Lung (tissue), 12 donors: ENCODE measurements around the gene UNC13B. TPM values are rescaled to one million over a fixed set of nuclear protein-coding genes. Genes with fewer than 3 reads are reported as not detected.

Experiments
- ATAC-seq: fragments of 200-7000 bp; cut with Tn5 transposase; one replicate; pipeline ENCODE4 v1.9.1; 2020; ENCODE audit warnings: moderate number of reproducible peaks; ENCODE audit not compliant: insufficient read depth, low FRiP score
- DNase-seq, 3 donors: peaks; one replicate each; pipeline ENCODE4 v3.0.0-alpha.2; 2013 to 2017
- H3K27ac ChIP-seq, 2 donors: one replicate each; pipeline ENCODE4 v1.5.1; 2013; ENCODE audit warnings: mild to moderate bottlenecking in 2 of 2, moderate library complexity in 2 of 2, control low read depth in 1 of 2, inconsistent platforms in 1 of 2, low read depth in 1 of 2, low read length in 1 of 2
- H3K27me3 ChIP-seq, 3 donors: one replicate each; pipeline ENCODE4 v1.5.1; 2013; ENCODE audit warnings: low read length in 2 of 3; ENCODE audit not compliant: control insufficient read depth in 3 of 3, insufficient read depth in 3 of 3
- H3K36me3 ChIP-seq, 4 donors: one replicate each; pipeline ENCODE4 v1.5.1; 2013; ENCODE audit warnings: low read length in 4 of 4, mild to moderate bottlenecking in 1 of 4, moderate library complexity in 1 of 4; ENCODE audit not compliant: control insufficient read depth in 4 of 4, insufficient read depth in 4 of 4
- H3K4me1 ChIP-seq, 5 donors: one replicate each; pipeline ENCODE4 v1.5.1; 2013; ENCODE audit warnings: low read length in 5 of 5, mild to moderate bottlenecking in 2 of 5, moderate library complexity in 1 of 5; ENCODE audit not compliant: control insufficient read depth in 5 of 5, insufficient read depth in 5 of 5
- H3K4me3 ChIP-seq: one replicate; pipeline ENCODE4 v1.5.1; 2013; ENCODE audit warnings: mild to moderate bottlenecking, control low read depth, moderate library complexity
- H3K9ac ChIP-seq, 2 donors: one replicate each; pipeline ENCODE4 v1.5.1; 2013; ENCODE audit warnings: low read length in 2 of 2, control low read depth in 1 of 2; ENCODE audit not compliant: insufficient read depth in 1 of 2
- H3K9me3 ChIP-seq, 4 donors: one replicate each; pipeline ENCODE4 v1.5.1; 2013; ENCODE audit warnings: low read length in 3 of 4, mild to moderate bottlenecking in 1 of 4, moderate library complexity in 1 of 4; ENCODE audit not compliant: control insufficient read depth in 4 of 4, insufficient read depth in 3 of 4
- WGBS, 2 donors: extraction: QIAGEN DNeasy Blood & Tissue Kit; methylation state at CpG; one replicate each; pipeline ENCODE4 v1.1.7; 2013; 5-methylcytosine and 5-hydroxymethylcytosine counted together
- polyA plus RNA-seq, 2 donors: library from polyadenylated mRNA; stranded (reverse); fragments of 200-250 nt; gene quantifications; one replicate each; pipeline ENCODE4 v1.2.1, GENCODE V29; 2013
- total RNA-seq, 2 donors: library from RNA; depleted of rRNA in 1 of 2; stranded (reverse); fragments of >200 nt in 1 of 2; gene quantifications; one replicate each; pipeline ENCODE4 v1.2.1, GENCODE V29; 2014 to 2021
- TF ChIP-seq, protein P1 (sequence below): IDR thresholded peaks from 2 replicates; pipeline ENCODE4 v1.5.1; 2012; ENCODE audit warnings: mild to moderate bottlenecking; ENCODE audit errors: control extremely low read depth, extremely low read depth
- donor health status: control.
- donor health status: control.
- donor health status: Bipolar disorder and iron deficiency.
- donor health status: healthy.
- donor health status: DM: yes; HTN: yes; CAD: no.

UNC13B gene
- total and polyA plus RNA-seq, 4 donors = 25.8 to 102 (median 64.4) TPM

- peaks cover 0 to 2% (median 0%) of the 10 kb centered on the region in 4 donors for H3K9me3 ChIP-seq
- H3K36me3 ChIP-seq = no peaks in the 10 kb centered on the region
- no peak overlapping the region for H3K4me3 ChIP-seq
- ATAC-seq (no peak), DNase-seq (no peak)
- 88 to 95% methylated on average over 6 of the region's 6 CpGs for WGBS, 2 donors
- no peak overlapping the region for H3K9ac ChIP-seq
- TF ChIP-seq, protein P1, sequence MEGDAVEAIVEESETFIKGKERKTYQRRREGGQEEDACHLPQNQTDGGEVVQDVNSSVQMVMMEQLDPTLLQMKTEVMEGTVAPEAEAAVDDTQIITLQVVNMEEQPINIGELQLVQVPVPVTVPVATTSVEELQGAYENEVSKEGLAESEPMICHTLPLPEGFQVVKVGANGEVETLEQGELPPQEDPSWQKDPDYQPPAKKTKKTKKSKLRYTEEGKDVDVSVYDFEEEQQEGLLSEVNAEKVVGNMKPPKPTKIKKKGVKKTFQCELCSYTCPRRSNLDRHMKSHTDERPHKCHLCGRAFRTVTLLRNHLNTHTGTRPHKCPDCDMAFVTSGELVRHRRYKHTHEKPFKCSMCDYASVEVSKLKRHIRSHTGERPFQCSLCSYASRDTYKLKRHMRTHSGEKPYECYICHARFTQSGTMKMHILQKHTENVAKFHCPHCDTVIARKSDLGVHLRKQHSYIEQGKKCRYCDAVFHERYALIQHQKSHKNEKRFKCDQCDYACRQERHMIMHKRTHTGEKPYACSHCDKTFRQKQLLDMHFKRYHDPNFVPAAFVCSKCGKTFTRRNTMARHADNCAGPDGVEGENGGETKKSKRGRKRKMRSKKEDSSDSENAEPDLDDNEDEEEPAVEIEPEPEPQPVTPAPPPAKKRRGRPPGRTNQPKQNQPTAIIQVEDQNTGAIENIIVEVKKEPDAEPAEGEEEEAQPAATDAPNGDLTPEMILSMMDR = no peak
- no peak overlapping the region for H3K27ac ChIP-seq
- no peaks in the 10 kb centered on the region for H3K27me3 ChIP-seq
- peaks cover 0 to 3% (median 0%) of the 10 kb centered on the region in 5 donors for H3K4me1 ChIP-seq
These were observed 59.0 kb downstream of the UNC13B start for GRCh38 chr9:35220659-35221338.

DNA sequence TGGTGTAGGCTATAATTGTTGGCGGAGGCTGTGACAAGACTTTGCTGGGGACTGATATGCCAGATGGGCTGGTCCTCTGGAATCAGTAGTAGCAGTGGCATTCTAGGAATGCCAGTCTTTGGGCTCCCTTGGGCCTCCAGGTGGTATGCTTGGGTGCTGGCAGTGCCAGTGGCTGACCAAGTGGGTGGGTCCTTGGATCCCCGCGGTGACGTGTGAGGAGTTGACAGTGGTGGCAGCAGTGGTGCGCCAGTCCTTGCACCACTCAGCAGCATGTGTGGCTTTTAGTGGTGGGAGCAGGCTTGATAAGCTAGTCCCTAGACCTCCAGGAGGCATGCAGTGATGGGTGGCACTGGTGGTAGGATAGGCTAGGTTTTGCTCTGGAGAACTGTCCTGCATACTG, 63.9 kb downstream of the UNC13B start:
- ATAC-seq (no peak), DNase-seq (no peak)
- Histone ChIP-seq H3K4me3 (no peak overlapping the region), H3K27ac (no peak overlapping the region), H3K36me3 (no peaks in the 10 kb centered on the region), H3K9ac (no peak overlapping the region), H3K27me3 (no peaks in the 10 kb centered on the region), H3K9me3 (peaks cover 0 to 2% (median 0%) of the 10 kb centered on the region in 4 donors), H3K4me1 (peaks cover 0 to 9% (median 4%) of the 10 kb centered on the region in 5 donors)
- TF ChIP-seq, protein P1 = no peak
- WGBS, 2 donors = 89 to 96% methylated on average over 5 of the region's 5 CpGs

- Histone ChIP-seq H3K9me3 (peaks cover 0 to 2% (median 0%) of the 10 kb centered on the region in 4 donors), H3K4me1 (peaks cover 0 to 9% (median 4%) of the 10 kb centered on the region in 5 donors), H3K36me3 (no peaks in the 10 kb centered on the region), H3K4me3 (no peak overlapping the region), H3K9ac (no peak overlapping the region), H3K27me3 (no peaks in the 10 kb centered on the region), H3K27ac (no peak overlapping the region)
- TF ChIP-seq, protein P1 = no peak
- 80 to 87% methylated on average over 3 of the region's 3 CpGs for WGBS, 2 donors
- ATAC-seq = no peak
- DNase-seq = no peak
These were observed 64.8 kb downstream of the UNC13B start for GRCh38 chr9:35226651-35227050.
